Measurements from ENCODE around the gene RNF5. TPM values are rescaled to one million over a fixed set of nuclear protein-coding genes. Genes with fewer than 3 reads are reported as not detected.

The RNF5 gene
- total and polyA plus RNA-seq, 10 of the 15 experiments (the other 5 are each of a cell fraction or from before 2014, with no cell fraction given), result 31.4 to 114 (median 62.8) TPM

DNA sequence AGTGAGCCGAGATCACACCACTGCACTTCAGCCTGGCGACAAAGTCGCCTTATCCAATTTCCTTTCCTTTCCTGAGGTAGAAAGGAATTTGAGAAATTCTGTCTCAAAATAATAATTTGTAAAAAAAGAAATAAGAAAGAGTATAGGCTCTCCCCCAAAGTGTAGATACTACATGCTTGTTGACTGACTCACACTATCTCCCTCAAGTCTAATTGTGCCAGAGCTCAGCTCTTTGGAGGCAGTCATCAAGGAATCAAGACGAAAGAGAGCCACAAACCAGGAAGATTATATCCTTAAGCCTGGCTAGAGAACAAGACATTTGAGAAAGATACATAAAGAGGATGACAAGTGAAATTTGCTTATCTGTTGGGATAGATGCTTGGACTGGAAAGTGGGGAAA lies 44.4 kb upstream of the RNF5 start:
- TF ChIP-seq RB1 (IDR thresholded peaks at IDR 0.05; ENCODE audit: borderline replicate concordance) (no peak), HSF1 (IDR thresholded peaks at IDR 0.05; ENCODE audit: low read depth, low read length) (no peak)
- Histone ChIP-seq H3K4me2 (ENCODE audit: control insufficient read depth, insufficient read depth) (no peak overlapping the region), H4K20me1 (ENCODE audit: control insufficient read depth, insufficient read depth) (no peaks in the 10 kb centered on the region), H3K9ac (ENCODE audit: control insufficient read depth, insufficient read depth, low read length) (no peak overlapping the region), H3K27ac (ENCODE audit: control insufficient read depth, insufficient read depth) (no peak overlapping the region), H3K4me3 (no peak overlapping the region), H3K36me3 (ENCODE audit: control insufficient read depth in 2 of 2, insufficient read depth in 2 of 2, low read length in 1 of 2) (no peaks in the 10 kb centered on the region), H3K27me3 (replicated peaks in 1 of 2; ENCODE audit: control insufficient read depth in 2 of 2, insufficient read depth in 2 of 2, low read length in 1 of 2) (no peaks in the 10 kb centered on the region), H3K9me3 (replicated peaks; ENCODE audit: control insufficient read depth, insufficient read depth, low read length) (no peaks in the 10 kb centered on the region), H3K79me2 (ENCODE audit: control insufficient read depth, insufficient read depth, low read length) (peaks cover 3% of the 10 kb centered on the region), H3K4me1 (ENCODE audit: control insufficient read depth, insufficient read depth, low read length) (peaks cover 4% of the 10 kb centered on the region), H2AFZ (ENCODE audit: control insufficient read depth, low read depth, low read length) (no peak overlapping the region)
- in situ Hi-C loops (cut with MboI), result no loop called here
- DNase-seq (ENCODE audit: low read depth, low spot score) (no peak), ATAC-seq (no peak), FAIRE-seq (no peak)
- ChIA-PET SMC1A (ENCODE audit: uncharacterized antibody, unreplicated experiment) (no interaction called here), POLR2A (no interaction called here), CTCF (no interaction called here), RAD21 (ENCODE audit: unreplicated experiment) (no interaction called here)
- WGBS (ENCODE audit: insufficient coverage, insufficient replicate concordance, low lambda C conversion rate, missing lambda C conversion rate), result 67% methylated on average over 4 of the region's 4 CpGs
- BruUV-seq (replicated peaks), result no TSS peak
- intact Hi-C loops (cut with micrococcal nuclease; ENCODE audit: unreplicated experiment), result no loop called here

- no peaks in the 10 kb centered on the region for H3K4me1 ChIP-seq (ENCODE audit: control insufficient read depth, insufficient read depth, low read length)
- H3K27ac ChIP-seq (ENCODE audit: control insufficient read depth, insufficient read depth), result no peak overlapping the region
- no peak for ATAC-seq
- no peak overlapping the region for H3K4me3 ChIP-seq
- intact Hi-C loops (cut with micrococcal nuclease; ENCODE audit: unreplicated experiment) (no loop called here), in situ Hi-C loops (cut with MboI) (no loop called here)
- no peaks in the 10 kb centered on the region for H3K79me2 ChIP-seq (ENCODE audit: control insufficient read depth, insufficient read depth, low read length)
- no peak for FAIRE-seq
- no peak overlapping the region for H3K4me2 ChIP-seq (ENCODE audit: control insufficient read depth, insufficient read depth)
- TF ChIP-seq CTCF (IDR thresholded peaks at IDR 0.05 in 2 of 3, conservative IDR thresholded peaks at IDR 0.05 in 1 of 3; ENCODE audit: control insufficient read depth in 2 of 3, extremely low read depth in 1 of 3, insufficient read depth in 1 of 3, low read depth in 3 of 3, low read length in 3 of 3) (no peak), RUNX3 (IDR thresholded peaks at IDR 0.05; ENCODE audit: low read length) (no peak)
- H3K9ac ChIP-seq (ENCODE audit: control insufficient read depth, insufficient read depth, low read length), result no peak overlapping the region
- RAD21 ChIA-PET (ENCODE audit: unreplicated experiment), result no interaction called here
- DNase-seq (ENCODE audit: low read depth, low spot score), result no peak
- H3K36me3 ChIP-seq (ENCODE audit: control insufficient read depth in 2 of 2, insufficient read depth in 2 of 2, low read length in 1 of 2), result no peaks in the 10 kb centered on the region
- CTCF ChIA-PET, result no interaction called here
- SMC1A ChIA-PET (ENCODE audit: uncharacterized antibody, unreplicated experiment), result no interaction called here
- POLR2A ChIA-PET, result interaction anchor here (0.7 kb wide), 1 partner anchor 9 kb away, joined by 4 read pairs; no protein-coding TSS in a partner anchor
- BruUV-seq (replicated peaks), result no TSS peak
- no peaks in the 10 kb centered on the region for H4K20me1 ChIP-seq (ENCODE audit: control insufficient read depth, insufficient read depth)
- no peaks in the 10 kb centered on the region; a peak in 1 of 4 replicates for H3K27me3 ChIP-seq (replicated peaks in 1 of 2; ENCODE audit: control insufficient read depth in 2 of 2, insufficient read depth in 2 of 2, low read length in 1 of 2)
- H3K9me3 ChIP-seq (replicated peaks; ENCODE audit: control insufficient read depth, insufficient read depth, low read length), result no peaks in the 10 kb centered on the region
- H2AFZ ChIP-seq (ENCODE audit: control insufficient read depth, low read depth, low read length), result no peak overlapping the region
Measured at GRCh38 chr6:32137454-32137853, 40.8 kb upstream of the RNF5 start.

Measured in GM12878 (cell line).